K562 (cell line): ENCODE results near the gene DCLK1. TPM values are rescaled to one million over a fixed set of nuclear protein-coding genes. Genes with fewer than 3 reads are reported as not detected.

Experiments
- ATAC-seq: fragments of 200-7000 bp; cut with Tn5 transposase; 3 replicates; pipeline ENCODE4 v1.9.1; 2020; ENCODE audit warnings: moderate library complexity
- BruUV-seq: library from RNA; stranded (reverse); fragments of 400-500 nt; replicated peaks from 2 replicates; lab custom pipeline; 2021; lab: Mats Ljungman, UMichigan
- CTCF ChIA-PET: fragments of 300-600 bp; formaldehyde crosslinking; extraction: SDS; loops from one replicate; lab custom pipeline; 2021; ENCODE audit warnings: low intra/inter-chr PET ratio; lab: Yijun Ruan, JAX
- POLR2A ChIA-PET: fragments of 300-600, 350-650 bp; sonication (Branson Sonifier 250); formaldehyde crosslinking; extraction: SDS; loops from one replicate; lab custom pipeline; 2021; ENCODE audit warnings: antibody characterized with exemption, inconsistent platforms; lab: Yijun Ruan, JAX
- DNase-seq, 4 experiments: peaks; one replicate each; pipeline versions ENCODE4 v3.0.0 to v3.0.0-alpha.2; 2011 to 2018; ENCODE audit warnings: low spot score in 3 of 4, mixed read lengths in 3 of 4; ENCODE audit errors: extremely low read depth in 1 of 4
- FAIRE-seq: peaks from 2 replicates; lab custom pipeline; 2011; peaks lifted over from hg19 to GRCh38; lab: Jason Lieb, UNC
- H2AFZ ChIP-seq: 2 replicates; pipeline ENCODE4 v1.6.0; 2011; ENCODE audit warnings: low read depth, low read length, control low read depth, inconsistent platforms
- H3K27ac ChIP-seq: fragments of 200-600 bp; 3 replicates; pipeline ENCODE4 v1.8.0; 2011; ENCODE audit warnings: low read depth, mild to moderate bottlenecking, control low read depth, inconsistent platforms, low read length, moderate library complexity, mixed read lengths; ENCODE audit errors: extremely low read depth
- H3K27me3 ChIP-seq, 2 experiments: fragments of 300-600 bp in 1 of 2; 2 replicates in 1 of 2; 3 replicates in 1 of 2; pipeline versions ENCODE4 v1.6.0 to v1.8.0; 2011; ENCODE audit warnings: inconsistent platforms in 2 of 2, low read length in 2 of 2, mild to moderate bottlenecking in 1 of 2, mixed read lengths in 1 of 2, moderate library complexity in 1 of 2; ENCODE audit not compliant: control insufficient read depth in 2 of 2, insufficient read depth in 2 of 2
- H3K36me3 ChIP-seq: fragments of 300-600 bp; 3 replicates; pipeline ENCODE4 v1.8.0; 2011; ENCODE audit warnings: mild to moderate bottlenecking, low read length, inconsistent platforms; ENCODE audit not compliant: control insufficient read depth, insufficient read depth
- H3K4me1 ChIP-seq, 2 experiments: fragments of 200-600 bp in 1 of 2; replicated peaks in 1 of 2; 2 replicates in 1 of 2; 3 replicates in 1 of 2; pipeline versions ENCODE4 v1.5.1 to v1.8.0; 2011; ENCODE audit warnings: inconsistent platforms in 2 of 2, low read length in 2 of 2, mild to moderate bottlenecking in 1 of 2, mixed read lengths in 1 of 2, moderate library complexity in 1 of 2; ENCODE audit not compliant: control insufficient read depth in 2 of 2, insufficient read depth in 2 of 2
- H3K4me2 ChIP-seq: 2 replicates; pipeline ENCODE4 v1.6.1; 2011; ENCODE audit warnings: low read length, control low read depth, inconsistent platforms, mixed read lengths; ENCODE audit not compliant: insufficient read depth
- H3K4me3 ChIP-seq: fragments of 200-600 bp; sonication (generic), shearing (Covaris generic); 2 replicates; pipeline ENCODE4 v1.5.1; 2016; ENCODE audit warnings: control low read depth, inconsistent platforms
- H3K79me2 ChIP-seq: fragments of 200-600 bp; 3 replicates; pipeline ENCODE4 v1.8.0; 2011; ENCODE audit warnings: low read length, inconsistent platforms; ENCODE audit not compliant: control insufficient read depth, insufficient read depth
- H3K9ac ChIP-seq, 2 experiments: 2 replicates each; pipeline versions ENCODE4 v1.6.0 to v1.6.1; 2011; ENCODE audit warnings: low read depth in 2 of 2, low read length in 2 of 2, control low read depth in 1 of 2, inconsistent platforms in 1 of 2, mild to moderate bottlenecking in 1 of 2, mixed read lengths in 1 of 2; ENCODE audit not compliant: insufficient read depth in 1 of 2
- H3K9me1 ChIP-seq: one replicate; pipeline ENCODE4 v1.6.0; 2011; ENCODE audit warnings: inconsistent platforms, mild to moderate bottlenecking, low read length, moderate library complexity; ENCODE audit not compliant: control insufficient read depth, insufficient read depth
- H3K9me3 ChIP-seq: replicated peaks from 2 replicates; pipeline ENCODE4 v1.5.1; 2011; ENCODE audit warnings: low read depth, low read length, inconsistent platforms; ENCODE audit not compliant: control insufficient read depth, insufficient read depth
- H4K20me1 ChIP-seq: replicated peaks from 2 replicates; pipeline ENCODE4 v1.6.1; 2011; ENCODE audit warnings: low read length, inconsistent platforms, mixed read lengths; ENCODE audit not compliant: control insufficient read depth, insufficient read depth
- AFF4 ChIP-seq: sonication (generic); formaldehyde crosslinking; IDR thresholded peaks from 2 replicates; pipeline ENCODE4 v1.8.0; 2023; ENCODE audit warnings: mild to moderate bottlenecking, missing genetic modification reagents
- GMEB1 ChIP-seq: fragments of 250-450 bp; sonication (Bioruptor Pico); IDR thresholded peaks from 2 replicates; pipeline ENCODE4 v1.4.0; 2020; ENCODE audit warnings: mild to moderate bottlenecking
- HNRNPH1 ChIP-seq: fragments of 200-400 bp; formaldehyde crosslinking; optimal IDR thresholded peaks from 2 replicates; pipeline ENCODE3; 2017; ENCODE audit warnings: low read depth, mild to moderate bottlenecking, low read length, moderate library complexity
- PHB ChIP-seq: fragments of 250-450 bp; sonication (Bioruptor Pico); IDR thresholded peaks from 2 replicates; pipeline ENCODE4 v1.5.0; 2021
- SPI1 ChIP-seq: IDR thresholded peaks from 2 replicates; pipeline ENCODE4 v1.6.1; 2011; ENCODE audit warnings: low read depth, low read length, control low read depth, borderline replicate concordance
- TSHZ1 ChIP-seq: fragments of 250-450 bp; sonication (Bioruptor Pico); IDR thresholded peaks from 2 replicates; pipeline ENCODE4 v1.4.0; 2020; ENCODE audit warnings: mild to moderate bottlenecking, moderate library complexity
- ZBTB49 ChIP-seq: sonication (generic); formaldehyde crosslinking; IDR thresholded peaks from 2 replicates; pipeline ENCODE4 v1.8.0; 2022; ENCODE audit warnings: missing genetic modification reagents, mild to moderate bottlenecking, borderline replicate concordance
- WGBS: fragments of 100-300 bp; shearing (Covaris generic); methylation state at CpG from one replicate; pipeline ENCODE4 v1.1.6; 2016; ENCODE audit warnings: low coverage, mixed read lengths; ENCODE audit not compliant: insufficient coverage; ENCODE audit errors: missing lambda C conversion rate; 5-methylcytosine and 5-hydroxymethylcytosine counted together
- in situ Hi-C: fragments of 300-500 bp; cut with MboI; formaldehyde crosslinking; loops from 4 replicates; pipeline ENCODE4 v1.15.0; 2018; ENCODE audit warnings: inconsistent platforms, mixed read lengths
- intact Hi-C: fragments of 100-400 bp; cut with micrococcal nuclease; formaldehyde crosslinking; loops from 2 replicates; pipeline ENCODE4 v1.14.2; 2022
- polyA plus RNA-seq, 8 experiments: library from polyadenylated mRNA; depleted of rRNA in 4 of 8; stranded (reverse) in 5 of 8; unstranded in 3 of 8; fragments of >200 nt; fragmentation: Nextera tagmentation in 2 of 8; fragmentation: Illumina TruSeq in 1 of 8; extraction: Ambion mirVana in 2 of 8; extraction: Trizol in 1 of 8; gene quantifications; 2 replicates each; pipeline versions ENCODE4 v1.2.1 to v1.2.3, GENCODE V29; 2011 to 2014; ENCODE audit warnings: inconsistent platforms in 1 of 8, missing spikeins in 1 of 8
- total RNA-seq, 7 experiments: library from RNA; depleted of rRNA in 6 of 7; stranded (reverse); fragments of >200 nt in 6 of 7; fragmentation: Illumina TruSeq in 2 of 7; extraction: Trizol in 2 of 7; gene quantifications; 2 replicates each; pipeline versions ENCODE4 v1.2.1 to v1.2.3, GENCODE V29; 2011 to 2021; ENCODE audit warnings: low replicate concordance in 1 of 7
- TF ChIP-seq, protein P1 (sequence below): fragments of 250-450 bp; sonication (Bioruptor Pico); IDR thresholded peaks from 2 replicates; pipeline ENCODE4 v1.8.0; 2021; ENCODE audit warnings: mild to moderate bottlenecking, moderate library complexity

The DCLK1 gene
- total and polyA plus RNA-seq, 9 of the 15 experiments (the other 6 are each of a cell fraction or from before 2014, with no cell fraction given), result 0.07 TPM; not detected in 8

GRCh38 chr13:36088001-36088400 lies 43.2 kb downstream of the DCLK1 start:
- no peaks in the 10 kb centered on the region for H3K4me1 ChIP-seq
- no peaks in the 10 kb centered on the region for H3K9me3 ChIP-seq
- H4K20me1 ChIP-seq, result no peaks in the 10 kb centered on the region
- FAIRE-seq, result no peak
- H3K27me3 ChIP-seq, result no peaks in the 10 kb centered on the region; a peak in 1 of 5 replicates
- no TSS peak for BruUV-seq
- no peak overlapping the region for H2AFZ ChIP-seq
- in situ Hi-C loops, result no loop called here
- H3K4me3 ChIP-seq, result no peak overlapping the region
- 0% methylated on average over 2 of the region's 2 CpGs for WGBS
- no peaks in the 10 kb centered on the region for H3K9me1 ChIP-seq
- H3K79me2 ChIP-seq, result no peaks in the 10 kb centered on the region
- ATAC-seq, result no peak
- ChIA-PET CTCF (no interaction called here), POLR2A (no interaction called here)
- intact Hi-C loops, result no loop called here
- H3K4me2 ChIP-seq, result no peak overlapping the region
- no peak overlapping the region for H3K9ac ChIP-seq
- no peak overlapping the region for H3K27ac ChIP-seq
- DNase-seq, result no peak
- no peaks in the 10 kb centered on the region for H3K36me3 ChIP-seq
- no peak for TF ChIP-seq GMEB1
- TF ChIP-seq TSHZ1, result no peak
- TF ChIP-seq SPI1, result no peak
- TF ChIP-seq ZBTB49, result no peak
- no peak for TF ChIP-seq AFF4 (CRISPR knock-in tag)
- no peak for TF ChIP-seq HNRNPH1
- TF ChIP-seq, protein P1, sequence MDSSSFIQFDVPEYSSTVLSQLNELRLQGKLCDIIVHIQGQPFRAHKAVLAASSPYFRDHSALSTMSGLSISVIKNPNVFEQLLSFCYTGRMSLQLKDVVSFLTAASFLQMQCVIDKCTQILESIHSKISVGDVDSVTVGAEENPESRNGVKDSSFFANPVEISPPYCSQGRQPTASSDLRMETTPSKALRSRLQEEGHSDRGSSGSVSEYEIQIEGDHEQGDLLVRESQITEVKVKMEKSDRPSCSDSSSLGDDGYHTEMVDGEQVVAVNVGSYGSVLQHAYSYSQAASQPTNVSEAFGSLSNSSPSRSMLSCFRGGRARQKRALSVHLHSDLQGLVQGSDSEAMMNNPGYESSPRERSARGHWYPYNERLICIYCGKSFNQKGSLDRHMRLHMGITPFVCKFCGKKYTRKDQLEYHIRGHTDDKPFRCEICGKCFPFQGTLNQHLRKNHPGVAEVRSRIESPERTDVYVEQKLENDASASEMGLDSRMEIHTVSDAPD (CRISPR knock-in tag), result no peak
- TF ChIP-seq PHB (CRISPR knock-in tag), result no peak
